ENCODE measurements around the gene ZNF709.

- TF ChIP-seq CTCF (IDR thresholded peaks at IDR 0.05; ENCODE audit: insufficient read depth, low read depth, low read length) (no peak), EZH2 (IDR thresholded peaks at IDR 0.05; ENCODE audit: insufficient read depth, low read length) (no peak)
Measured at GRCh38 chr19:12465211-12465610, 19.4 kb downstream of the ZNF709 start.

Measured in astrocyte (in vitro differentiated cells and primary cell).